Measurements from ENCODE around the gene PTPN1. TPM values are rescaled to one million over a fixed set of nuclear protein-coding genes. Genes with fewer than 3 reads are reported as not detected.

PTPN1 gene
- total RNA-seq, 2 experiments from 2014 or later, result 82.3 to 82.8 TPM

DNA sequence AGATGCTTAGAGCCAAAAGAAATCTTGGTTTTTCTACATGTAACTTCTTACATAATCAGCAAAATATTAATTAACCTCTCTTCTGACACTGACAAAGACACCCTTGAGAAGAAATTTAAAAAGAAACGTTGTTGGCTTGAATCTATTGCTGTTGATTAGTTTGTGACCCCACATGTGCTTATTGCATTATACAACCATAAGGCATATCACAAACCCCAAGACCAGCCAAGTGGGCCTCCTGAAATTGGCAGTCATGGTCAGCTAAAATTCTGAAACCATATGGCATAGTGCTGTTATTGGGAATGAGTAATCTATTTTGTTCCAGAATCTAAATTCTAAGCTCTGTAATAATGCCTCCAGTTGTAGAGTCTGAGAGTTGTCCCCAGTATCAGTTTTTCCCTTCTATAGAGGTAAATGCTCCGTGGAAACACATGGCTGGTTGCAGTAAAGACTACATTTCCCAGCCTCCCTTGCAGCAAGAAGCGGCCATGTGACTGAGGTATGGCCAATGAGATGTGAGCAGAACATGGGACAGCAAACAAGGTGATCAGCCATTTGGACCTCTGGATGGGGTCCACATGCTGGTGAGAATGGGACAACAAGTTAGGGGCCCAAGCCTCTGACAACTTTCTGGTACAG is 42.3 kb upstream of the PTPN1 start:
- H3K27ac ChIP-seq (ENCODE audit: low read depth in 1 of 2, low read length in 2 of 2), result no peak overlapping the region
- DNase-seq, result peak in 6 of 14 experiments; percentile 7 to 67 (median 38)
- no peaks in the 10 kb centered on the region for H3K9me3 Mint-ChIP-seq
- intact Hi-C loops (cut with DNase I, micrococcal nuclease), result no loop called here
- H3K9me3 ChIP-seq (ENCODE audit: control insufficient read depth in 1 of 2, insufficient read depth in 1 of 2, low read length in 2 of 2), result no peaks in the 10 kb centered on the region
- H3K4me1 Mint-ChIP-seq (ENCODE audit: low read depth), result peaks cover 18% of the 10 kb centered on the region
- H3K4me1 ChIP-seq (ENCODE audit: insufficient read depth, low read length), result peaks cover 25% of the 10 kb centered on the region
- H3K36me3 ChIP-seq (ENCODE audit: insufficient read depth, low read length), result no peaks in the 10 kb centered on the region
- no peaks in the 10 kb centered on the region for H3K27me3 Mint-ChIP-seq
- H3K4me3 Mint-ChIP-seq, result no peak overlapping the region
- H3K36me3 Mint-ChIP-seq (ENCODE audit: low read depth), result no peaks in the 10 kb centered on the region
- ATAC-seq (ENCODE audit: poor library complexity), result peak; percentile 71
- H3K27ac Mint-ChIP-seq, result no peak overlapping the region
- H3K27me3 ChIP-seq (ENCODE audit: control insufficient read depth in 1 of 2, insufficient read depth in 2 of 2, low read length in 2 of 2), result no peaks in the 10 kb centered on the region
- ChIA-PET CTCF (interaction anchor here (1.0 kb wide), 1 partner anchor 11 kb away, joined by 3 read pairs; no protein-coding TSS in a partner anchor), POLR2A (interaction anchor here (1.6 kb wide), 1 partner anchor 277 kb away, joined by 5 read pairs; the partner anchor contains the start of gene CEBPB)
- TF ChIP-seq, protein P1, sequence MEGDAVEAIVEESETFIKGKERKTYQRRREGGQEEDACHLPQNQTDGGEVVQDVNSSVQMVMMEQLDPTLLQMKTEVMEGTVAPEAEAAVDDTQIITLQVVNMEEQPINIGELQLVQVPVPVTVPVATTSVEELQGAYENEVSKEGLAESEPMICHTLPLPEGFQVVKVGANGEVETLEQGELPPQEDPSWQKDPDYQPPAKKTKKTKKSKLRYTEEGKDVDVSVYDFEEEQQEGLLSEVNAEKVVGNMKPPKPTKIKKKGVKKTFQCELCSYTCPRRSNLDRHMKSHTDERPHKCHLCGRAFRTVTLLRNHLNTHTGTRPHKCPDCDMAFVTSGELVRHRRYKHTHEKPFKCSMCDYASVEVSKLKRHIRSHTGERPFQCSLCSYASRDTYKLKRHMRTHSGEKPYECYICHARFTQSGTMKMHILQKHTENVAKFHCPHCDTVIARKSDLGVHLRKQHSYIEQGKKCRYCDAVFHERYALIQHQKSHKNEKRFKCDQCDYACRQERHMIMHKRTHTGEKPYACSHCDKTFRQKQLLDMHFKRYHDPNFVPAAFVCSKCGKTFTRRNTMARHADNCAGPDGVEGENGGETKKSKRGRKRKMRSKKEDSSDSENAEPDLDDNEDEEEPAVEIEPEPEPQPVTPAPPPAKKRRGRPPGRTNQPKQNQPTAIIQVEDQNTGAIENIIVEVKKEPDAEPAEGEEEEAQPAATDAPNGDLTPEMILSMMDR (IDR thresholded peaks at IDR 0.05), result no peak
- no peak overlapping the region for H3K4me3 ChIP-seq (ENCODE audit: low read length)

- ATAC-seq (ENCODE audit: poor library complexity), result no peak
- Mint-ChIP-seq H3K36me3 (ENCODE audit: low read depth) (no peaks in the 10 kb centered on the region), H3K9me3 (no peaks in the 10 kb centered on the region), H3K4me1 (ENCODE audit: low read depth) (peaks cover 18% of the 10 kb centered on the region), H3K4me3 (no peak overlapping the region), H3K27me3 (no peaks in the 10 kb centered on the region), H3K27ac (no peak overlapping the region)
- intact Hi-C loops (cut with DNase I, micrococcal nuclease), result no loop called here
- no peak overlapping the region for H3K27ac ChIP-seq (ENCODE audit: low read depth in 1 of 2, low read length in 2 of 2)
- ChIA-PET POLR2A (interaction anchor here (0.6 to 1.6 kb wide), 3 partner anchors 277 to 350 kb away, joined by 3 to 5 read pairs (median 3); partner anchors contain the start of gene CEBPB), CTCF (interaction anchor here (1.0 kb wide), 1 partner anchor 10 kb away, joined by 3 read pairs; no protein-coding TSS in a partner anchor)
- H3K4me1 ChIP-seq (ENCODE audit: insufficient read depth, low read length), result peaks cover 25% of the 10 kb centered on the region
- TF ChIP-seq, protein P1 (IDR thresholded peaks at IDR 0.05), result no peak
- no peak for DNase-seq
- H3K9me3 ChIP-seq (ENCODE audit: control insufficient read depth in 1 of 2, insufficient read depth in 1 of 2, low read length in 2 of 2), result no peaks in the 10 kb centered on the region
- no peaks in the 10 kb centered on the region for H3K27me3 ChIP-seq (ENCODE audit: control insufficient read depth in 1 of 2, insufficient read depth in 2 of 2, low read length in 2 of 2)
- no peaks in the 10 kb centered on the region for H3K36me3 ChIP-seq (ENCODE audit: insufficient read depth, low read length)
- H3K4me3 ChIP-seq (ENCODE audit: low read length), result no peak overlapping the region
Measured at GRCh38 chr20:50468378-50468798, 41.8 kb upstream of the PTPN1 start.

DNA sequence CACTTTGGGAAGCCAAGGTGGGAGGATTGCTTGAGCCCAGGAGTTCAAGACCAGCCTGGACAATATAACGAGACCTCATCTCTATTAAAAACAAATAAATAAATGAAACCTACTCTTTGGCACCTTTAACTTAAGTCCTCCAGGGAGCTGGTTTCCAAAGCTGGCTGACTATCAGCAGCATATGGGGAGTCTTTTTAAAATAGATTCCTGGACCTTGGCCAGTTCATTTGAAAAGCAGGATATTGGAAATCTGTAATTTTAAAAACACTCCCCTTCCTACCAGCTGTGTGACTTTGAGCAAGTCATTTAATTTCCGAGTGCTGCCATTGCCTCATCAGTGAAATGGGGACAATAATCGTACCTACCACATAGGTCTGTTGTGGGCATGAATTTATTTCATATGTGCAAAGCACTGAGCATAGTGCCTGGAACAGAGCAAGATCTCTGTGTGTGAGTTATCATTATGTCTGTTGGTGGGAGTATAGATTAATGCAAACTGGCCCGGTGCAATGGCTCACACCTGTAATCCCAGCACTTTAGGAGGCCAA is 40.9 kb upstream of the PTPN1 start:
- intact Hi-C loops (cut with DNase I, micrococcal nuclease), result no loop called here
- H3K9me3 ChIP-seq (ENCODE audit: control insufficient read depth in 1 of 2, insufficient read depth in 1 of 2, low read length in 2 of 2), result no peaks in the 10 kb centered on the region
- H3K4me3 Mint-ChIP-seq, result no peak overlapping the region
- no peaks in the 10 kb centered on the region for H3K36me3 ChIP-seq (ENCODE audit: insufficient read depth, low read length)
- TF ChIP-seq, protein P1 (IDR thresholded peaks at IDR 0.05), result no peak
- no peak overlapping the region for H3K27ac ChIP-seq (ENCODE audit: low read depth in 1 of 2, low read length in 2 of 2)
- H3K9me3 Mint-ChIP-seq, result no peaks in the 10 kb centered on the region
- no peaks in the 10 kb centered on the region for H3K27me3 Mint-ChIP-seq
- no peaks in the 10 kb centered on the region for H3K27me3 ChIP-seq (ENCODE audit: control insufficient read depth in 1 of 2, insufficient read depth in 2 of 2, low read length in 2 of 2)
- no peak overlapping the region for H3K27ac Mint-ChIP-seq
- no peak overlapping the region for H3K4me3 ChIP-seq (ENCODE audit: low read length)
- no peak for ATAC-seq (ENCODE audit: poor library complexity)
- H3K4me1 Mint-ChIP-seq (ENCODE audit: low read depth), result peaks cover 18% of the 10 kb centered on the region
- ChIA-PET CTCF (no interaction called here), POLR2A (interaction anchor here (0.6 to 1.6 kb wide), 3 partner anchors 278 to 351 kb away, joined by 3 to 5 read pairs (median 3); partner anchors contain the start of gene CEBPB)
- no peak for DNase-seq
- H3K4me1 ChIP-seq (ENCODE audit: insufficient read depth, low read length), result peaks cover 21% of the 10 kb centered on the region
- H3K36me3 Mint-ChIP-seq (ENCODE audit: low read depth), result no peaks in the 10 kb centered on the region

Measured in CD4-positive, alpha-beta T cell (primary cell).